LHCN-M2 (cell line): Measurements from ENCODE around the gene PRKAG2. TPM values are rescaled to one million over a fixed set of nuclear protein-coding genes. Genes with fewer than 3 reads are reported as not detected.

Experiments
- DNase-seq: peaks from one replicate; pipeline ENCODE4 v3.0.0-alpha.2; 2012; ENCODE audit warnings: low read depth
- total RNA-seq: library from RNA; depleted of rRNA; stranded (reverse); fragments of >200 nt; gene quantifications from 2 replicates; pipeline ENCODE4 v1.2.3, GENCODE V29; 2014

The PRKAG2 gene
- total RNA-seq, 1 experiment from 2014 or later: 24.2 TPM

DNA sequence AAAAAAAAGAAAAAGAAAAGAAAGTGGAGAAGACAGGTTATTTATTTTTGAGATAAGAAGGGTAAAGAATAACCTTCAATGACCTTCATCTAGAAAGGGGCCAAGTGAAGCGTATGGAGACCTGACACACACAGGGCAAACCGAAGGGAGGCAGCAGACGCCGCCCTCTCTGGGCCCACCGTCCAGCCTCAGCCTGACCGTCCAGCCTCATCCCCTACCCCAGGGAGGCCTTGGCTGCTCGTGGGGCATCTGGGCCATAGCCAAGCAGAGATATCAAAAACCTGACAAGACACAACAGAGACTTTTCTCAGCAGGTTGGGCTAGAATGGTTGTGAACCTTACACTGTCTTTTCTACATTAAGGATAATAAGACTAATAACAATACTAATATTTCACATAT lies 10.9 kb downstream of the PRKAG2 start:
- DNase-seq: no peak

DNA sequence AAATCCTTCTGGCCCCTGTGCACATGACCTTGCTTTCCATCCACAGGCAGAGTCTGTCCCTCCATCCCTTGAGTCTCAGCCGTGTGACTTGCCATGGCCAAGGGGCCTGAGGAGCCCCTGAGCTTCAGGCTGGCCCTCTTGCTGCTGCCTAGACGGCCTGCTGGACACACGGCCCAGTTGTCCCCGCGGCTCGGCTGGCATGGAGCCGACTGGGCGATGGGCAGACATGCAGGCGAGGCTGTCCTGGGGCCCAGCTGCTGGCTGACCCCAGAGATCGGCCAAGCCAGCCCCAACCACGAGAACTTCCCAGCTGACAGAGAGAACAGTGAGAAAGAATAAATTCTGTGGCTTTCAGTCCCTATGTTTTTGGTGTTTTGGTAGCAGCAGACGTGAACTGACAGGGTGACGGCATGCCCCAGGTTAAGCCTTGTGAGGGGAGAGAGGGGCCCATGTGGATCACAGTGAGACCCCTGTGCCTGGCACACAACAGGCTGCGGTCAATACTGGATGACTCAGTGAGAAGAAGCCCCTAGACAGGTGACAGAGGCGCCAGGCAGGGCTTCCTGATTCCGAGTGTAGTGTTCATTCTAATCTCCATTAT lies 11.7 kb downstream of the PRKAG2 start:
- DNase-seq: no peak

DNA sequence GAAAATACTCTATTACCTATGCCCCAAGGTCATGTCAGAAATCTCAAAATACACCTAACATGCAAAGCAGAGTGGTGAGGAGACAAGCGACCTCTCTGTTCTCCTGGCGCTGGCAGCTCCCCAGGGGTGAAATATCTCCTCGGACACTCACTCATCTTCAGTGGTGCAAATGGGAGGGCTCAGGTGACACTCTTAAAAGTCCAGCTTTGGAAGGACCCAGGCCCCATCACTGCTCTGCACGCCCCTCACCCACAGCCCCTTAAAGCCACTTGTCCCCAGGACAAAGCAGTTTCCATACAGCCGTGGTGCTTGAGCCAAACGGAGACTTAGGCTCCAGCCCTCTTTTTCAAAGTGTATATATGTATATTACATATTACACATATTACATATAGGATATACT lies 12.4 kb downstream of the PRKAG2 start:
- DNase-seq: no peak

DNA sequence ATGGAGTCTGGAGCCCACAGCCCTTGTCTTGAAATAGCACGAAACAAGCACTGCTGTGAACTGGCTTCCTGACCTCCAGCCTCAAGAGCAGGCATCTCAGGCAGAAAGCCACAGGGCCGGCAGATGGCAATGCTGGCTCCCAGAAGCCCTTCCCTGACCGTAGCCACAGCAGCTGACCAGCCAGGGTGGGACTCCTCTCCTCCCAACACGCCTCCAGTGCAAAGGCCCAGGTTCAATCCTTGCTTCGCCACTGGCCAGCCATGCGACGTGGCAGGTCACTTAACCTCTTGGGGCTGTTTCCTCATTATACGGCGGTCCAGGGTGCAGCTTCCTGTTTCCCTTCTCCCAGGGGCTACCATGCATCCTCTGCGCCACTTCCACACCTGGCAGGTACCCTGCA lies 12.8 kb downstream of the PRKAG2 start:
- DNase-seq: no peak

DNA sequence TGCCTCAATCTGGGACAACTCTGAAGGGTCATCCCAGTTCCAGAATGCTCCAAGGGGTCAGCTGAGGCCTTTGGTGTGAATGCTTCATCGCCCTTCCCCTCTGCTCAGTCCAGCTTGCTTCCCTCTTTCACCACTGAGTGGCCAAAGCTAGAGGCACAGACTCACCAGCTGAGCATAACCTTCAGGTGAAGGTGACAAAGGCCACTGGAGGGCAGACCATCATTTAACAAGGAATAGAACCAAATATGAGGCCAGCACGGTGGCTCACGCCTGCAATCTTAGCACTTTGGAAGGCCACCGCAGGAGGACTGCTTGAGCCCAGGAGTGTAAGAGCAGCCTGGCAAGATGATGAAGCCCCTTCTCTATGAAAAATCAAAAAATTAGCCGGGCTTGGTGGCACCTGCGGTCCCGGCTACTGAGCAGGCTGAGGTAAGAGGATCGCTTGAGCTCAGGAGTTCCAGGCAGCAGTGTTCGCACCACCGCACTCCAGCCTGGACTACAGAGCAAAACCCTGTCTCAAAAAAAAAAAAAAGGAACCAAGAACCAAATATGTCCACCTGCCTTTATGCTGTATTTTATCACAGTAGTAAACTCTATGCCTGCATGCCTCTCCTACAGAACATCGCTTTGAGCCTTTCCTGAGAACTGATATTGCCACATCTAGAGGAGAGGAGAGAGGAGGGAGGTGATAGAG lies 13.4 kb downstream of the PRKAG2 start:
- no peak for DNase-seq

DNA sequence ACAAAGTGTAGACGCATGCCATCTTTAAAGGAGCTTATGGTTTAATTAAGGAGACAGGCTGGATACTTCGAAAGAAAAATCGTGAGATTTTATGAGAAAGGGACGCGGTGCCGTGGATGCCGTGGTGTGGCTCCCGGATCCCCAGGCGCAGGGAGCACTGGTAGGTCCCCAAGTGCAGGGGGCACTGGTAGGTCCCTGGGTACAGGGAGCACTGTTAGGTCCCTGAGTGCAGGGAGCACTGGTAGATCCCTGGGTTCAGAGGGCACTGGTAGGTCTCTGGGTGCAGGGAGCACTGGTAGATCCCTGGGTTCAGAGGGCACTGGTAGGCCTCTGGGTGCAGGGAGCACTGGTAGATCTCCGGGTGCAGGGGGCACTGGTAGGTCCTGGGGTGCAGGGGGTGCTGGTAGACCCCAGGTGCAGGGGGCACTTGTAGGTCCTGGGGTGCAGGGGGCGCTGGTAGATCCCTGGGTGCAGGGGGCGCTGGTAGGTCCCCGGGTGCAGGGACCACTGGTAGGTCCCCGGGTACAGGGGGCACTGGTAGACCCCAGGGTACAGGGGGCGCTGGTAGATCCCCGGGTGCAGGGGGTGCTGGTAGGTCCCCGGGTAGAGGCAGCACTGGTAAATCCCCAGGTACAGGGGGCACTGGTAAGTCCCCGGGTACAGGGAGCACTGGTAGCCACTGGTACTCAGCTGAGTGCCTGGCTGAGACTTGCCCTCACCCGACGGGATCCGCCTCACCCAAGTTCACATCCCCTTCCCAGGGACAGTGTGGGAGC lies 14.1 kb downstream of the PRKAG2 start:
- DNase-seq: no peak

DNA sequence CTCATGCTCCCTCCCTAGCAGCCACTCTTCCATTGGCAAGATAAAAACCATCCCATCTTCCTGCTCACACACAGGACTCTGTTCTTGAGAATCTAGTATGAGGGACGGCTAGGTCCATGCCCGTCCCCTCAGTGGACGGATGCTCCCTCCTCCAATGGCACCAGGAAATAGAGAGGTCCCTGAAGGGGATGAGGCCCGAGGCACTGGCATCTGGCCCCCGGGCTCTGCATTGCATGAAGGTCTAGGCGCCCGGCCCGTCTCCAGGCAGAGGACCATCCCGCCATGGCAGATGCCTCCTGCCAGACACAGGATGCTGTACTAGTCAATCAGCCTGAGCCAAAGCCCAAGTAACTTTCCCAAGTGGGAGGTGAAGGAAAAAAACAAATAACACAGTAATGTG lies 15.0 kb downstream of the PRKAG2 start:
- DNase-seq: no peak

DNA sequence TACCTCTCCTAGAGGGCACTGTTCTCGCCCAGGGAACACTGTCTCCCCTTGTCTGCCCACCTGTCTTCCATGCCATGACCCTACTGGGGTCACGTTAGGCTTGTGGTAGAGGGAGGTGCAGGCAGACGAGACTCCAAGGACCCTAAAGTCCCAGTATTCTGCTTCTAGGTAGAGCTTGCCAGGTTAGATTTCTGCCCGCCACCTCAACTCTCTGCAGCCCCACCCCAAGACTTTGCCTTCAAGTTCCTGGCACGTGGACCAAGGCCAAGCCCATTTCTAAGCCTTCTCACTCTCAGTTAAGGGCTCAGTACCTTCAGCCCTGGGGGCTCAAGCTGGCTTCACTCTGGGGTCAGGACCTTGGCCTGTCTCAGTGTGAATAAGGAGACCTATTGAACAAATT lies 16.1 kb downstream of the PRKAG2 start:
- no peak for DNase-seq

DNA sequence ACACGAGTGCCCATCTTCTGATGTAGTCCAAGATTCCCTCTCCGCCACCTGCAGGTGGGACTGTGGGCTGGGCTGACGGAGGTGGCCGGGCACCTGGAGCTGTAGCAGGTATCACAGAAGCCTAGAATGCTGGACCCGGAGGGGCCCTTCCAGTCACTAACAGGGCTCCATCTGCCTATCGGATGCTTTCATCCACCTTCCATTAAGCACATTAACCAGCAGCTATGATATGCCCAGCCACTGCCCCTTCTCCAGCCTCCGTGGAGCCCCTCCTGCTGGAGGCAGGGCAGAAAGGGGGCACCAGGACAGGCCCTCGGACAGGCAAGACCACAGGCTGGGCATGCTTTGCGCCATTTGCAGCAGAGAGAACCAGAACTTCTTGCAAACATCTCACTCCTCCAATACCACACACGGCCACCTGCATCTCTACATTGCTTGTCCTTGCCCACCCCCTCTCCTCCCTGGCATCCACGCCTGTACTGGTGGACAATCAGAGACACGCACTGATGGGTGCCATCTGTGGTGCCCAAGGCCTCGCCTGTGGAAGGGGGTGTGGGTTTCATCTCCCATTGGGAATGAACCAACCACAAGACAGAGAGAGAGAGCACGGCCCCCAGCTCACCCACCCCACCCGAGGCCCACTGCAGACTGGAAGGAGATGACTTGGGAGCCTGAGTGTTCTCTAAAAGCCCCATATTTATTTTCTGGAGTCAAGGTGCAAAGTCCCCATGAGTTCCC lies 16.8 kb downstream of the PRKAG2 start:
- no peak for DNase-seq

DNA sequence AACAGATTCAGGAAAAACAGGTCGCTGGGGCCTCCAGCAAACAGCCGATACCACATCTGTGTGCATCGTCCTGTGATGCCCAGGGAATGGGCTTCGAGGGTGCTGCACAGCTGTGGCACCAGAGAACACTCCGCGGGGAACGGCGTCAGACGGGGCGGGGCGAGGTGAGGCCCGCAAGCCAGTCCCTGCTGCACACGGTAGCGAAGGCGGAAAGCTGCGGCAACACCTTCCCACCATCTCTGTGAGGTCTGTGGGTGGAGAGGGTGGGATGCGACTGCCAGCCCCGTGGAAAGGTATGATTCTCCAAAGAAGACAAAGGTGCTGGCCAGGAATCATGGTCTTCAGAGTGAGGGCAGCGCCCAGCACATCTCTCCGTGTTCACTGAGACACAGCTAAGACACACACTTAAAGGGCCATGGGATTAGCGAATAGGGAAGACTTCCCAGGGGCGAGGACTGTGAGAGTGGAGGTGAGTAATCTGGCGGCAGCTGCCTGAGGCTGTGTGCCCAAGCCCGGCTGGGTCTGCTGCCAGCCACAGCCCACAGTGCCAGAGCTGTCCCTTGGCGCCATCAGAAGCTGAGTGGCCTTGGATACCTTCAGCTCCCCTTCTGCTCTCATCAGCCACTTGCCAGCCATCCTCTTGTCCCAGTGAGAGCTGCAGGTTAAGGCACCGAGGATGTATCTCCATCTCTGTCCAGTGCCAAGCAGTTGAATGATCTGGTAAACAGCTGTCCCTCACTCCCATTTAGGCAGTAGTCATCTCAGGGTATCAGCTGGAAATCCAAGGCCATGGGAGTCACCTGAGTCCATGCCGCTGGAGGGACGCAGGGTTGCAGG lies 17.6 kb downstream of the PRKAG2 start:
- no peak for DNase-seq

DNA sequence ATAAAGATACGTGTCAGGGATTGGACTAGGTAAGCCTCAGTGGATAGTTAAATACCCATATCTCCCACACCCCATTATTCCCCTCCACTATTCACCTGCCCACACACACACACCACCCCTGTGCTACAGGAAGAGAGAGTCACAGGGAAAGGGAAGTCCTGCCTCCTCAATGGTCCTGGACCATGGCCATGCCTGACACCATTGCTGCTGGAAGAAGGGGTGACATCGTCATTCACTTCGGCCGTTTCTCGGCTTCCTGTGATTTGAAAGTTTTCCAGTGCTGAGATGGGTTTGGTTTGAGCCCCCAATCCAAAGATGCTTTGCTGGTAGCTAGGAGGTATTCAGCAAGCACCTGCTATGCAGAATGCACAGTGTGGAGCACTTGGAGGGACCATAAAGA lies 18.5 kb downstream of the PRKAG2 start:
- no peak for DNase-seq

DNA sequence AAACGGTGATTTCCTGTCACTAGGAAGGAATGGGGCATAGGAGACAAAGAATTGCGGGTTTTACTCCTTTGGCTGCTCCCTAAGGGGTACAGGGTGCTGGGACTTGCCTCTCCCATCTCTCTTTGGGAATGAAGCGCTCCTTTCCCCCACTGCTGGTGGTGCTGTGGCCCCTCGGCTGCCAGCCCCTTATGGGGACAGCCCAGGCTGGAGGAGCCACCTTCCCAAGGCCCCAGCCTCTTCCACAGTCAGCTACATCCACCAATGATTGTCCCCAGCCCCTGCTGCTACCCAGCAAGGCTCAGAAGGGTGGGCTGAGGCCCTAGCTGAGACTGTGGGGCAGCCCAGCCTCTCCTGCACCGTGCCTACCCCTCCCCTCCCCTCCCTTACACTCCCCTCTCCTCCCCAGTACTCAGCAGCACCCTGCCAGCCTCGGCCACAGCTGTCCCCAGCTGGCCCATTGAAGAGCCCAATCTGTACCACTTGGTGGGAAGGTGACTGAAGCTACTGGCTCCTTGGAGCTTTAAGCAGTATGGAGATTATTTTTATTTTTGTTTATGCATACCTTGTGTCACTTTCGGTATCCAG lies 19.0 kb downstream of the PRKAG2 start:
- no peak for DNase-seq

DNA sequence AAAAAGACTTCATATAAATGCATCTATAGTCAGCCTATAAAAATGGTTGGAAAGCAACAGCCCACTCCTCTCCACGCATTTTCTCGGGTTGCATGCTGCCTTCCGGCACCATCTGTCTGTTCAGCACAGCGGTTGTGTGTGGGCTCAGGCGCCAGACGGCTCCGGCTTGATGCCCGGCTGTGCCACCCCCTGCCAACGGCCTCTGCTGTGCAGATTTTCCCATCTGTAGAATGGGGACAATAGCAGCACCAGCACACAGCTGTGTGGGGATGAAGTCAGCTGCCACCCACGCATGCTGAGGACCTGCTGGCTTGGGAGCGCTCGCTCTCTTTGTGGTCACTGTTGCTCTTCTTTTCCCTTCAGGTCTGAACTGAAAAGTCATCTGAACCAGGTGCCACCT lies 19.5 kb downstream of the PRKAG2 start:
- no peak for DNase-seq

DNA sequence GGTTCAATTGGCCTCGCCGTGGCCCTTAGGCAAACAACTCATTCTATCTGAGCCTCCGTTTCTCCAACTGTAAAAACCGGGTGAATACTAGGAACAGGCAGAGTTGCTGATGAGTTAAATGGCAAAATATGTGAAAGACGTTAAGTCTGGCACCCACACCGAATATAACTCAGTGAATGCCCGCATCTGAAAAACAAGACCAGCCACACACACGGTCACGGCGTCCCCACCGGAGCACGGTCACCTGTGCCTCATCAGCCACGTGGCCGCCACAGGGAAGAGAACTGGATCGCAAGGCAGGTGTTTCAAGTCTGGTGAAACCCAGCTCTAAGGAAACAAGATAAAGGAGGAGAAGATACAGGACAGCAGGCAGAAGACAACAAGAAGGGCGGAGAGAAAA lies 20.4 kb downstream of the PRKAG2 start:
- DNase-seq: no peak

DNA sequence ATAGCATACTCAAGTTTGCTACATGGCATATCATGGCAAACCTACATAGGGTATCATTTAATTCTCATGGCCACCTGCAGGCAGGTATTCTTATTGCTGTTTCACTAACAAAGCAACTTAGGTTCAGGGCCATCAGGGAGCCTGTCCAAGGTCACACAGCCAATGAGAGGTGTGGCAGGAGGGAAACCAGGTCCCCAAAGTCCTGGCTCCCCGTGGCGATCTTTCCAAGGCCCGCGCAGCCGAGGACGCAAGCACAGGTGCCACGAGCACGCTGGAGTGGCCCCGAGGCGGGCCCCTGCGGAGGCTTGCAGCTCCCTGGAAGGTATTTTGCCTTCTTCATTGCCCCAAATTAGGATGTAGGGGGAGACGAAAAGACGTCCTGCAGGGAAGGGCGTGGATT lies 20.8 kb downstream of the PRKAG2 start:
- no peak for DNase-seq

DNA sequence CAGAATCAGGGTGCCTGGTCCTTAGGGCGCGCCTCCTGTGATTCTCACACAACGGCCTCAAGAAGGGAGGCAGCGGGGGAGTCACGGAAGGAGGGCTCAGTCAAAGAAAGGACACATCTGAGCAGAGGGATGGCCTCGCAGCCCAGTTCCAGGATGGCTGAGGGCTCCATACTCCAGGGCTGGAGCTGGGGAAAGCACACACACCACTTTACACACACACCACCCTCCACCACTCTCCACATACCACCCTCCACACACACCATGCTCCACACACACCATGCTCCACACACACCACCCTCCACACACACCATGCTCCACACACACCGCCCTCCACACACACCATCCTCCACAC lies 22.2 kb downstream of the PRKAG2 start:
- DNase-seq: no peak

DNA sequence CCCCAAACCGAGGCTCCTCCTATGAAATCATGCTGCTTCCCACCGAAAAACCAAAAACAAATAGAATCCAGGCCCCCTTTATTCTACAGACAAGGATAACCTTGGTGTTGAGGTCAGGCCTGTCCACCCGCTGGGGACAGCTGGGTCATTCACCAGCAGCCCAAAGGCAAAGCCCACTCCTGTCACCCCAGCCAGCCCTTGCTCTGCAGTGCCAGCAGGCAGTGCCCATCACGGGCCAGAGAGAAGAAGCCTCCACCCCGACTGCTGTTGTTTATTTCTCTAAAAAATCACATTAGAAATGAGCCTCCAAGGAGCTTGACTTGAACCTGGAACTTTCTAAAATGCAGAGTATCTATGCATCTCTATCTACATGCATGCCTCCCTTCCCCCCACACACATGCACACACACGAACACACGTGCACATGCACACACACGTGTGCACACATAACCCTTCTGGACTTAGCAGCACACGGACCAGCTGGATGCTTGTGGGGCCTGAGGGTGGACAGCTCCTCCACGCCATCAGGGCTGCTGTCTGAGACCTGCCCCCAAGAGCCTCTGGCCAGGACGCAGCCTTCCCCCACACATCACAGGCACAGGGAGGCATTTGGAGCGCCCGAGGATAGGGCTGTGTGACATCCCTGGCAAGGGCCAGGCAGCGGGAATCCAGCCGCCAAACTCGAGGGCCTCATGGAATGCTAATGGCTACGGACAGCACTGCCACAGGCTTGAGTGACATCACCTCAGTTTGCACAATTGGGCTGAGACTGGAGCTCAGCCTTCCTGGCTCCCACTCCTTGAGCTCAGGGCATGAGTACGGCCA lies 22.8 kb downstream of the PRKAG2 start:
- DNase-seq: no peak

DNA sequence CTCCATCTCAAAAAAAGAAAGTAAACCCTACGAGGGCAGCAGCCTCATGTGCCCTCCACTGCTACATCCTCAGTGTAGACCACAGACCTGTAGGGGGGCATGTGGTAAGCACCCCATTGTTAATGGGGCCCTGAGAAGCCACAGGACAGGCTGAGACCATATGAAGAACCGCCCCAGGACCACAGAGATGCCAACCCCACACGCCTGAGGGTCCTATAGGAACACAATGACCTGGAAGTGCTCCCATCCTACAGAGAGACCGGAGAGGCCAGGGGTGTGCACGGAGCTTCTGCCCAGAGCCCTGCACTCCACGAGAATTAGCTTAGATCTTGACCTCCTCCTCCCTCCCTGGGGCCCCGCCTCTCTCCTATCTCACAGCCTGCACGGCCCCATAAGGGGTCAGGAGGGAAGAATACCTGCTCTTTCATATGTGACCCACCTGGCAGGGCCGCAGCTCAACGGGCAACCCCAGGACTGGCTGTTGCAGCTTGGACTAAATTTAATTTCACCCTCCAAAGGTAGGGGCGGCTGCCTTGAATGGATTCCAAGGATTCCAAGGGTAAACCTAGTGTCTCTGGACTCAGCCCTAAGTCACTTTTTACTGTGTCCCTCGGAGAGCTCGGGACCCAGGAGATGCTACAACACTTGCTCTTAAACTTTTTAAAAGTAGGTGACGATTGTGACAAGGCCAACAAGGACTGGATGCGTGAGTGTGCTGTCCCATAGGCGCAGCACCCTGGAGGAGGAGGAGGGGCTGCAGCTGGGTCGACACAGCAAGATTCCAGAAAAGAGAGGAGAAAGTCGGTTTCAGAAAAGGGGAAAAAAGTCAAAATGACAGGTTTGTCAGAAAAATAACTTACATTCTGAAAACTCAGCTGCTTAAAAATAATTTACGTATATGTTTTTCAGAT lies 24.2 kb downstream of the PRKAG2 start:
- DNase-seq: no peak

DNA sequence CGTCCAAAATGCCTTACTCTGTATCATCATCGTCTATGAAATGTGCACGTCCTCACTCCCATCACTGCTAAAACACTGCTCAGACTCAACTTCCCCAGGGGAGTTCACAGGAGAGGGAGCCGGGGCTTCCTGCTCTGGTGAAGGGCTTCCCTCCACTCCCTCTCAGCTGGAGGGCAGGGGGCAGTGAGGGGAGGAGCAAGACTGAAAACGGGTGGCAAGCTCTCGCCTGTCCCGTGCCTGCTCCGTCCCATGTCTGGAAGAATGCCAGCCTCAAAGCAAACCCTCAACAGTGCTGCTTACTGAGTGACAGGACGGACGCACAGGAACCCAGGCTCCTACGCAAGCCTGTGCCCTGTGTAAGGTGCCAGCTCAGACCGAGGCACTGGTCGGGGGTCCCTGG lies 25.1 kb downstream of the PRKAG2 start:
- DNase-seq: no peak
